NCI-H187 (cell line): ENCODE results near the gene SYT1.

Experiments used
- DNase-seq, 2 experiments: peaks; one replicate each; lab custom pipeline; 2025; lab: John Stamatoyannopoulos, UW

SYT1 gene

GRCh38 chr12:79056775-79057174 lies 192.2 kb downstream of the SYT1 start:
- no peak for DNase-seq

GRCh38 chr12:79057540-79057939 lies 193.0 kb downstream of the SYT1 start:
- DNase-seq = no peak

GRCh38 chr12:79058342-79058741 lies 193.8 kb downstream of the SYT1 start:
- no peak for DNase-seq

DNA sequence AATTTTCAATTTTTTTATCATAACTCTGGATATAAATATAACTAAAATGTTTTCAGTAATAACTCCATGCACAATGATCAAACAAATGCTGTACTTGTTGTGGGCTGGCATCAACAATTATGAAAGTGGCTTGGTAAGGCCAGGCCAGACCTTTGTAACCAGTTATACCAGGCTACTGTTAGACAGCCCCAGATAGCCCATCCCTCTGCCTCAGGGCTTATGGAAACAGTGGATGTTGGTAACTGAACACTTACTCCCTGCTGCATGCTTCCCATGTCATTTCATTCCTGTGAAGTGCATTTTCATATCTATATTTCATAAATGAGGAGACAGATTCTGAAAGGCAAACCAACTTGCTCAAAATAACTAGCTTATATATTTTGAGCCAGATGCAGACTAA lies 195.0 kb downstream of the SYT1 start:
- no peak for DNase-seq

- DNase-seq = no peak
Measured at GRCh38 chr12:79063258-79063657, 198.7 kb downstream of the SYT1 start.

GRCh38 chr12:79067977-79068376 lies 203.4 kb downstream of the SYT1 start:
- no peak for DNase-seq

DNA sequence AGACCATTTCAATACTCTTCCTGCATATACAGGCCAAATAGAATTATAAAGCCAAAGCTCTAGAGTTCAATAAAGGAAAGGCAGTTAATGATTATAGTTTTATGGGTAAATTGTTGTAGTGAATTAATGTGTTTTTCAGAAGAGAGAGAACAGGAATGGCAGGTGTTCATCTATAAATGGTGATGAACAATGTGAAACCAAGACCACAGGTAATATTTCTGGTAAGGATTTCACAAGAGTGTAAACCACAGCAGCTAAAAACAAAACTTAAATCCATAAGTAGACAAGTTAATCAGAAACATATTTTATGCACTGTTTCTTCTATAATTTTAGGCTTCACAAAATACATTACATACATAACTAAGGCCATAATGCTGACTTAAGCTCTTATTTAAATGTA lies 204.4 kb downstream of the SYT1 start:
- no peak for DNase-seq

GRCh38 chr12:79071498-79071897 lies 206.9 kb downstream of the SYT1 start:
- DNase-seq = no peak

DNA sequence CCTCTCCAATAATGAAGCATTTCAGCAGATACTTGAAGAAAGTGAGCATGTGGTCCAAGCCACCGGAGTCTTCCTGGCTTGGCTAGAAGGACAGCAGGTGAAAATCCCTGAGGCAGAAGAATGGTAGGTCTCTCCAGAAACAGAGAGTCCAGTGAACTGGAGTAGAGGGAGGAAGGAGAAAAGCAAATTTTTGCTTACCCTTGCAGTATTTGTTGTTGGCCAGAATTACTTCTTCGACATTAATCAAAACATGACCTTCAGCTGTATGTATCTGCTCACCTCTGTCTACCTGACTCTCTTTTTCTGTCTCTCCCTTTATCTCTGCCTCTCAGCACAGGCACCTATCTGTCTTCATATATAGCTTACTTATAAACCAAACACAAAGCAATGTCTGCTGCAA lies 208.9 kb downstream of the SYT1 start:
- DNase-seq = no peak

DNA sequence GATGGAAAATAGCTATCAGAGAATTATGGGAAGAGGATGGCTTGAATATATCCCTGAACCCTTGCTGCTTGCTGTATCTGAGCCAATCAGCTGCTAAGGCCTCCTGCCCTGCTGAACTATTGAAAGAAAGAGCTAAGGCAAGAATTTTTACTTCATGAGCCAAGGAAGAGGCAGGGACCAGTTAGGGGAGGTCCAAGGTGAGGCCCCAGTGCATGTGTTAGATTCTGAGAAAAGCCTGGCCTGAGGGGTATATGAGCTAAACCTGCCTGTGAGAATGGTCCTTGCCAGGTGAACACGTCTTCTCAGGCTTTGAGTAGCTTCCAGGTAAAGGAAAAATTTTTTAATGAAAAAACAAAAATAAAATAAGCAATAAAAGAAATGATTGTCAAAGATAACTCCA lies 218.0 kb downstream of the SYT1 start:
- no peak for DNase-seq

DNA sequence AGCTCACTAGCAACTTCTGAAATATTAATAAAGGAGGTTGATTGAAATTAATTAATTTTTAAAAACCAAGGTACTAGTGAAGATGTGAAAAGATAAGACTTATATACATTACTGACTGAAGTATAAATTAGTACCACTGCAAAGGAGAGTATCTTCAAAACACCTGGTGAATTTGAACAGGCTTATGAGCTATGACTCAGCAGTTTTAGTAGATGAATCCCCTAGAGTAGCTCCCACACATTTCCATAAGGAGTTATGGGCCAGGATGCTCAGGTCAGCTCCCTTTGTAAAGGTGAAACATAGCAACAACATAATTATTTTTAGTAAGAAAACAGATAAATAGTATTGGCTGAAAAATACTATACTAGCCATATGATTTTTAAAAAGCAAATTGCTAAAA lies 218.6 kb downstream of the SYT1 start:
- no peak for DNase-seq

- DNase-seq = no peak
Measured at GRCh38 chr12:79085106-79085682, 220.6 kb downstream of the SYT1 start.

DNA sequence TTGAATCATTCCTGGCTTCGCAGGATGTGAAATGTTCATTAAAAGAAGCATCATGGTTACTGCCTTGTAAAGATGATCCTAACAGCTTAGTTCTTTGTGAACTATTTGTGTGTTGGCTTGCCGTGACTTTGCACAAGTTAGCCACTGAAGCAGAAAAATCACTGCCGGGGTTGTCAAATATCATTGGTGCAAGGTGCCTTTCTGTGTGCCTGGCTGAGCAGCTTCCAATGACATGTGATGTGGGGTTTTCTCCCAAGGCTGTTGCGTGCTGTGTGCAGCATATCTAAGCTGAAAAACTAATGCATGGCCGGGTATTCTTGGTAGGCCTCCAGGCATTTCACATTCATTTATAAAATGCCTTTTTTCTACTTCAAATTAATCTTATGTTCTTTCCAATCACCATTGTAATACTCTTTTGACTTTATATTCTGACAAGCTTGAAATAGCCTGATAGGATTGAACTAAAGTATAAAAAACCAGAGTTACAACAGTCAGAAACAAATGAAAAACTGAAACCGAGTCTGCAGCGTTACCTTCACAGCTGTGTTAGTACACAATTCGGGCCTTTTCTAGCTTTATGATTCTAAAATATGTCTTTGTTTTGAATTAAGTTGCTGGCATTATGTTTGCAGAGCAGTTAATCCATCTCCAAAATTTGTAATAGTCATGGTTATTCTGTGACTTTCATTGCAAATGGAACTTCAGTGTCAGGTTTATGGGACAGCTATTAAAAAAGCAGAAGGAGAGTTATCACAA lies 222.1 kb downstream of the SYT1 start:
- no peak for DNase-seq

- DNase-seq = no peak
Measured at GRCh38 chr12:79098530-79098929, 234.0 kb downstream of the SYT1 start.

DNA sequence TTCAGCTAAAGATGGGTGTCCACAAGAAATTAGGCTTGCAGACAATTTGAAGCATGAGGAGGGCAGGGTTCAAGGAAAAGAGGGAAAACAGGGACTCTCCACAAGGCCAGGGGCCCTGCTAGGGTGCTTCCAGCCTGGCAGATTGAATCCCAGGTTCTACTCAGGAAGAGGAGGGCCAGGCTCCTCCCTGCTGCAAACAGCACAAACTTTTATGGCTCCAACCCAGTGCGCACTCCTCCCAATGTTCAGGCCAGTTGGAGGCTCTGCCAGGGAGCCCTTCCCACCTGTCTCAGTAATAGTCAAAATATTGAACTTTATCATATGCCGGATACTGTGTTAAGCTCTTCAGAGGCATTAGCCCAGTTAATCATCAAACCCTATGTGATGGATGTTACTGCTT lies 244.4 kb downstream of the SYT1 start:
- no peak for DNase-seq

GRCh38 chr12:79114896-79115295 lies 250.3 kb downstream of the SYT1 start:
- DNase-seq = no peak

DNA sequence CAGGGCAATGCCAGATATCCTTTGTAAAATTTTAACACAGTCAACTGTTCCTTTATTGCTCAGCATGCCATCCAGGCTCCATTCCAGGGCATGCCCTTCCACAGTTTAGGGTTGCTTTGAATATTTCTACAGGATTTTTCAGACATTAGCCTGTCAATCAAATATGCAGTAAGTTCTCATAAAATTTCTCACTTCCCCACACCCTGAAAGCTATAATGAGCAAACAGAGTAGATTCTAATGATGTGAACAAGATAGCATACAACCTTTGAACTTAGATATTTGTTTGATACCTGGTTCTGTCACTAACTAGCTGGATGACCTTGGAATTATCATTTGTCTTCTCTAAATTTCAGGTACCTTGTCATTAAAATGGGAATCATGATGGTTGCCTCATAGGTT lies 251.2 kb downstream of the SYT1 start:
- DNase-seq = no peak

DNA sequence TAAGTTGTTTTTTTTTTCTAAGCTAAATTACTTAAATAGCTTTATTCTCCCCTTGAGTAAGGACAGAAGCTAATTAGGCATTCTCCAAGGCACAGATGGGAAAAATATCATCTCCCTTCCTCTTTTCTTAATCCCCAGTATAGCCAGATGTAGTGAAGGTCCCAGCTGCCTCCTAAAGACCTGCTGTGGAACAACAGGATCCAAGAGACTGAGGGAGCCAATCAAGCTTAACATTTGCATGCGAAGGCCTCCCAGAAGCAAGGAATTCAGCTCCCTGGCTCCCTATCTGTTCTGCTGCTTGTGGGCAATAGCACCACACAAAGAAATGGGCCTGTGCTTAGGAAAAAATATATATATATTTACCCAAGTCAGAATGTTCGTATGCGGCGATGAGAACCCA lies 255.2 kb downstream of the SYT1 start:
- no peak for DNase-seq

GRCh38 chr12:79121486-79121885 lies 256.9 kb downstream of the SYT1 start:
- no peak for DNase-seq

GRCh38 chr12:79124385-79124784 lies 259.8 kb downstream of the SYT1 start:
- no peak for DNase-seq

DNA sequence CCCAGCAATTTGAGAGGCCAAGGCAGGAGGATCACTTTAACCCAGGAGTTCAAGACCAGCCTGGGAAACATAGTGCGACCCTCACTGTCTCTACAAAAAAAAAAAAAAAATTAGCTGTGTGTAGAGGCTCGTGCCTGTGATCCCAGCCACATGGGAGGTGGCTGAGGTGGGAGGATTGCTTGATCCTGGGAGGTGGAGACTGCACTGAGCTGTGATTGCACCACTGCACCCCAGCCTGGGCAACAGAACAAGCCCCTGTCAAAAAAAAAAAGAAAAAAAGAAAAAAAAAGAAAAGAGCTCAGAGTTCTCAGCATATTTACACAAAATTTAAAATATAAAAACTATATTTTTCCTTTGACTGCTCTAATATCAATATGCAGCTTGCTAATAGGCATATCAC lies 260.8 kb downstream of the SYT1 start:
- DNase-seq = no peak

DNA sequence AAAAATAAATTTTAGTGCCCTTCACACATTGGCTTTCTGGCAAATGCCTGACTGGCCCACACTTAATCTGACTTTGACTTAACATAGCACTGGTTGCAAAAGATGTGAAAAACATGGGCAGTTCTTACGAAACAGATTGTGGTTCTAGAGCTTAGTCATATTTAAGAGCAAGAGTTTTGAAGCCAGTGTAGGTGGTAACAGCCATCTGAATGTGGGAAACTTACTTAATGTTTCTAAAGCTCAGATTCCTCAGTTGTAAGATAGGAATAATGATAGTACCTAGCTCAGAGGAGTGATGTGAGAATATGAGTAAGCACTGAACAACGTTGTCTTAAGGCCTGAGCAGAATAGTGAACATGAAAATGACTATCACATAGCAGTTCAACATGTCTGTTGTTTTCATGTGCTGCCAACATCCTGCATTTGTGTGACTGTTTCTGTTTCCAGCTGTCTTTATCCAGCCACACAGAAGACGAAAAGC lies 262.7 kb downstream of the SYT1 start:
- no peak for DNase-seq

- no peak for DNase-seq
Measured at GRCh38 chr12:79128956-79129355, 264.4 kb downstream of the SYT1 start.

- DNase-seq = no peak
Measured at GRCh38 chr12:79138872-79139271, 274.3 kb downstream of the SYT1 start.
